GM12891 (cell line): ENCODE data around the gene SPACA1.

Experiments used
- PAX5 ChIP-seq: IDR thresholded peaks from 2 replicates; pipeline ENCODE4 v1.6.1; 2011; ENCODE audit warnings: low read length, moderate library complexity, mild to moderate bottlenecking; ENCODE audit not compliant: insufficient read depth, severe bottlenecking
- POLR2A ChIP-seq: IDR thresholded peaks from 2 replicates; pipeline ENCODE4 v1.6.1; 2011; ENCODE audit warnings: low read depth, low read length, control low read depth
- POLR2AphosphoS5 ChIP-seq: IDR thresholded peaks from 2 replicates; pipeline ENCODE4 v1.6.1; 2011; ENCODE audit warnings: low read depth, low read length, control low read depth
- POU2F2 ChIP-seq: IDR thresholded peaks from 2 replicates; pipeline ENCODE4 v1.6.1; 2011; ENCODE audit warnings: low read depth, mild to moderate bottlenecking, control low read depth, low read length, moderate library complexity
- SPI1 ChIP-seq: IDR thresholded peaks from 2 replicates; pipeline ENCODE4 v1.6.1; 2011; ENCODE audit warnings: low read depth, low read length, control low read depth
- TAF1 ChIP-seq: IDR thresholded peaks from 2 replicates; pipeline ENCODE4 v1.6.1; 2011; ENCODE audit warnings: low read depth, low read length, control low read depth

- no peak for TF ChIP-seq POU2F2
- TF ChIP-seq POLR2A, result no peak
- TF ChIP-seq TAF1, result no peak
- TF ChIP-seq SPI1, result no peak
- no peak for TF ChIP-seq POLR2AphosphoS5
- TF ChIP-seq PAX5, result no peak
These were observed 42.9 kb upstream of the SPACA1 start for GRCh38 chr6:88004707-88005106.
